ENCODE data around the gene NOTCH3.

Gene NOTCH3

DNA sequence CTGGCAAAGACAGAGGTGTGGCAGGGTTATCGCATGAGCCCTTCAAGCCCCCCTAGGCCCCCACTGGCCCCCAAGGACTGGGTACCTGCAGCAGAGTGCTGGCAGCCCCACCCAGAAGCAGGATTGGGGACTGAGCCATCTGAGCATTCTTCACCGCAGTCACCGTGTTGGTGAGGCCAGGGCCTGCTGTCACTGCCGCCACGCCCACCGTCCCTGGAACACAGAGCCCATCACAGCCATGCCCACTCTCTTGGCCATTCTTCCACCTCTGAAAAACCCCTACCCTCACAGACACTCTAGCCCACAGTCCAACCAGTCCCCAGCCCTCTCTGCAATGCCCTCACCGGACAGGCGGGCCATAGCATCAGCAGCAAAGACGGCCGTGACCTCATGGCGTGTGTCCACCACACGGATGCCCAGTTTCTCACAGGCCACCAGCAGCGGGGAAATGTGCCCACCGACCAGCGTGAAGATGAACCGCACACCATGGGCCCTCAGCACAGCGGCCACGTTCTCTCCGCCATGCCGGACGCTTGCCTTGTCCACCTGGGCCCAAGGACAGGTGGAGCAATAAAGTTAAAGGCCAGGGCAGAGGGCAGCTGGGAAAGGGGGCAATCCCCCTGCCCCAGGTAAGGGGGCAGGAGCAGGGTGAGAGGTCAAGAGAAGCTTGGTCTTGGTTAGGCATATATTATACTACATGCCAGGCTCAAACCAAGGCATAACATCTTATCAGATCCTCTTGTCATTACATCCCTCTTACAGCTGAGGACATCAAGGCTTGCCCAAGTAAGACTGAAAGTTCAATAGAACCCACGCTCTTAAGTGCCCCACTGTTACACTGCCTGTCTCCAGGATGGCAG lies 77.5 kb downstream of the NOTCH3 start:
- DNase-seq (ENCODE audit: low read depth) = no peak

DNA sequence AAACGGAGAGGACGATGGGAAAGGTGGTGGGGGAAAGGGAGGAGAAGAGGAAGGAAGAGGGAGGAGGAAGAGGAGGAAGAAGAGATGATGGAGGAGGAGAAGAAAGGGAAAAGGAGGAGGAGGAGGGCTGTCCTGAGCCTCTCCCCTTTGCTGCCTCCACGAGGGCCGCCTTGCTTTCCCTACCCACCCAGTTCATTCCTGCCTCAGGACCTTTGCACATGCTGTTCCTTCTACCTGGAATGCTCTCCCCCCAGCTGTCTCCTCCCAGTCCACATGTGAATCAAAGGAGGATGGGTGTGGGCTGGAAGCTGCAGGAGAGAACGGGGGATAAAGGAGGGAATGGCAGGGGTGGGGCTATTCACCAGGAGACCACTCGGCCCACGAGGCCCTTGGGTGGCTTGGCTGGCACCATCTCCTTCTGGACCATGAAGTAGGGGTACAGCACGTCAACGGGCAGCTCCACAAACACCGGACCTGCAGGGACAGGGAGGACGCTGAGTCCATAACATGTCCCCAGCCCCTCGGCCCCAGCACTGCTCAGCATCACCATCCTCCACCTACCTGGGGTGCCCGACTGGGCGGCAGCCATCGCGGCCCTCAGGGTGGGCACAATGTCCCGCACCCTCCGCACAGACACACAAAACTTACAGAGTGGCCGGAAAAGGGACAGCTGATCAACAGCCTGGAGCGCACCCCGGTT lies 78.3 kb downstream of the NOTCH3 start:
- no peak for DNase-seq (ENCODE audit: low read depth)

DNA sequence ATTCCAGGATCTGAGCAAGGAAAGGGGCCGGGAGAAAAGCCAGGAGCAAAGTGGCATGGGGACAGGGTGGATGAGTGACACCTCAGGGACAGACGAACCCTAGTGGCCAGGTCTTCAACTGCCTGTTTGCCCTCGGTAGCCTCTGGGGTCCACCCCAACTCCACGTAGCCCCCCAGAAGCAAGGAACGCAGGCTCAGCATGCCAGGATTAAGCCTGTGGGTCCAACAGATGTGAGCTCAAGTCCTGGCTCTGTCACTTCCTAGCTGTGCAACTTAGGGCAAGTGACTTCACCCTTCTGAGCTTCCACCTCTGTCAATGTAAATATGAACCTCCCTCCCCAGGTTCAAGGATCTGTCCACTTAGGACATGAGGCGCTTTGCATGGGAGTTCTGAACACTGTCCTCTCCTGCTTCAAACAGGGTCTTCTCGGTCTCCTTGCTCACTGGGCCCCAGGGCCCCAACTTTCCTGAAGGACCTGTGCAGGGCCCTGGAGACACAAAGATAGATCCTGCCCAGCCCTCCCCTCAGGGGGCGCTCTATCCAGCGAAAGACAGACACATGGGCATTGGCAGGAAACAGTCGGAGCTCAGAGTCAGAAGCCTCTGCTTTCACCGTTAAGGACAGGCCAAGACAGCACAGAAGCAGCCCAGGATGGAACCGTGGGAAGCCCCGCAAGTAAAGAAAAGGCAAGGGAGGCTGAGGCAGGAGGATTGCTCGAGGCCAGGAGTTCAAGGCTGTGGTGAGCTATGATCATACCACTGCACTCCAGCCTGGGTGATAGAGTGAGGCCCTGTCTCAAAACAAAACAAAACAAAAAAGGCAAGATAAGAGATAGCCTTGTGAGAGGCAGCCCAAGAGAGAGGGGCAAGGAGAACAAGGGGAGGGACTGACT lies 80.4 kb downstream of the NOTCH3 start:
- no peak for DNase-seq (ENCODE audit: low read depth)

DNA sequence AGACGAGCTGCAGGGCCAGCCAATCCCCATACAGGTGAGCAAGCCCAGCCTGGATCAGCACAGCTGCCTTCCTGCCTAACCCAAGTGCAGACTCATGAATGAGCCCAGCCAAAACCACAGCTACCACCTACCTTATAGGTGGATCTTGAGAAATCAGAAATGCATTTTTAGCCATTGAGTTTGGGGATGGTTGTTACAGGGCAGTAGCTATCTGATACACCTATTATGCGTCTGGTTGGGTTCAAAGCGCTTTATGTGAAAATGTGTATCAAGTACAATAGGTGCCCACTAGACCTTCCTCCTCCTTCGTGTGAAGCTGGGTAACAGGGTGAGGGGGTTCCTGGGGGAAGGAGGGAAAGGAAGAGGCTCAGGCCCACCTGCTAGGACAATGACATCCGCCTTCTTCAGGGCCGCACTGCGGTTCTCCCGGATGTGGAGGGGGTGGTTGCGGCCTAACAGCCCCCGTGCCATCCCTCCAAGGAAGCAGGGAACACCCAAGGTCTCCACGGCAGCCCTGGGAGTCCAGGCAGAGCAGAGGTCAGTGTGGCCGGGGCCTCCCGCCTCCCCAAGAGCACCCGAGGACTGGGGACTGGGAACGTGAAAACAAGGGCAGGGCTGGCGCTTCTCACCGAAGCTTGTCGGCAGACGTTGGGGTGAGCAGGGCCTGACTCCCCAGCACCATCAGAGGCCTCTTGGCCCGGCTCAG lies 81.9 kb downstream of the NOTCH3 start:
- no peak for DNase-seq (ENCODE audit: low read depth)

DNA sequence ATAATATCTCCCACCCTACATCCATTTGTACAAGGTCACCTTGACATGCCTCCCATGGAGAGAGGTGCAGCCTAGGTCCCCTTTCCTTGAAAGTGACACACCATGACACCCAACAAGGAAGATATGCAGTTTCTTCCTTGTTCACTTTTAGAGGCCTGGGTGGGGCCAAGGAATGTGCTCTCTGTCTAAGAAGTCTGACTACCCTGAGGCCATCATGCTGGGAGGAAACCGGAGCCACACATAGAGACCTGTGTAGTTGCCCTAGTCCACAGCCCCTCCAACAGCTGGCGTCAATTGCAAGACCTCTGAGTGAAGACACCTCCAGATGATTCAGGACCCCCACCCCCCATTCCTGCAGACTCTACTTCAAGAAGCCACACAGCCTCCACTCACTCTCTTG lies 82.5 kb downstream of the NOTCH3 start:
- DNase-seq (ENCODE audit: low read depth) = no peak

DNA sequence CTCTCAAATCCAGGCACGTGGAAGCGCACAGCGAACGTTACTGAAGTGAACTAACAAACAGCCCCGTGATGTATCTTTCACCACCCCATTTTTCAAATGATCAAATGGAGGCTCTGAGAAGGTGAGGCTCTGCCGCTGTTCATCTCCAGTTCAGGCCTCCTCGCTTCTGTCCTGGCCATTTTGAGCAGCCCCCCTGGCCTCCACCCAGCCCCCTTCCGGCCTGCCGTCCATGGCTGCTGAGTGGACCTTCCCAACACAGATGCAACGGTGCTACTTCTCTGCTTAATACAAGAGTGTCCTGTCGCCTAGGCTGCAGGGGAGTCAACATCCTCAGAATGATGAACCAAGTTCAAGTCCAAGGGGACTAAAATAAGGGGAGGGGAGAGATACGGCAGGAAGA lies 83.9 kb downstream of the NOTCH3 start:
- DNase-seq (ENCODE audit: low read depth) = no peak

DNA sequence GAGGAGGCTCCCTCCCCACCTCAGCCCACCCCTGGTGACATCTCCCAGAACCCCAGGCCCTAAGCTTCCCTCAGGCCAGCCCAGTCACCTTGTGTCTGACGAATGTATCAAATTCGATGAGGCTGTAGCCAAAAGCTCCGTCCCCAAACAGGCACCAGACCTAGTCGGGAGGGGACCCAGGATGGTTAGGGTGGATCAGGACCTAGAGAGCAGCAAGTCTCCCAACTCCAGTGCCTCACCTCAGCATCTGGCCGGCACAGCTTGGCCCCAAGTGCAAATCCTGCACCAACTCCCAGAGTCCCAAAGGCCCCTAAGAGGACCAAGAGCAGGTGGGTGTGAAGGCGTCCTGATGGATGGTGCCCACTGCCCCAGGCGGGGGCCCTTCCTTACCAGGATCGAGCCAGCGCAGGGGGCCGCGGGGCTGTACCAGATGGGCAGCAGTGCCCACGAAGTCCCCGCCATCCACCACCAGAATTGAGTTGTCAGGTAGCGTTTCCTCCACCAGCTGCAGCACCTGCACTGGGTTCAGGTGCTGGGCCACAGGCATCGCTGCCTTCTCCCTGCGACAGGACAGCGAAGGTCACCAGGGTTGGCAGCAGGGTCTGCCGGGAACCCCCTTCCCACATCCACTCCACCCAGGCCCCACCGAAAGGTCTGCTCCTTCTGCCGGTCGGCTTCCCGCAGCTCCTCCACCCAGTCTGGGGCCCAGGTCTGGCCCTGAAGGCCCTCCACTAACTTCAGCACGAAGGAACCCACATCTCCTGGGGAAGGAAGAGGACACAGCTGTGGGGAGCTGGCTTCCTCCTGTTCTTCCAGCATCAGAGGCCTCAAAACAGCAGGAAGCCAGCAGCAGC lies 84.8 kb downstream of the NOTCH3 start:
- no peak for DNase-seq (ENCODE audit: low read depth)

DNA sequence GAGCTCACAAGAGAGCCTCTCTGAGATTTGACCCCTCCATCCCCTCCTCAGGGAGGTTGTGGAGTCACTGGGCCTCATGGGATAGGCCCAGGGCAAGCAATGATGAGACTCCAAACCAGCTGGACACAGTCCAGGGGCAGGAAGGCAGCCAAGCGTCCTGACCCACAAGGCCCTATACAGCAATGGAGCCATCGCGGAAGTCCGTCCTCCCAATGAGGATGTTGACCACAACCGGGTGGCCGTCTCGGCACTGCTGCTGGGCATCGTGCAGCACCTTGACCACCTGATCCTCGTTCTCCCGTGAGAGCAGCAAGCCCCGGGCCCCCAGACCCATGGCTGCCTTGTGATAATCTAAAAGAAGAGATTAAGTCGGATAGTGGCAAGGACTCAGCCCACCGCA lies 85.7 kb downstream of the NOTCH3 start:
- DNase-seq (ENCODE audit: low read depth) = no peak

DNA sequence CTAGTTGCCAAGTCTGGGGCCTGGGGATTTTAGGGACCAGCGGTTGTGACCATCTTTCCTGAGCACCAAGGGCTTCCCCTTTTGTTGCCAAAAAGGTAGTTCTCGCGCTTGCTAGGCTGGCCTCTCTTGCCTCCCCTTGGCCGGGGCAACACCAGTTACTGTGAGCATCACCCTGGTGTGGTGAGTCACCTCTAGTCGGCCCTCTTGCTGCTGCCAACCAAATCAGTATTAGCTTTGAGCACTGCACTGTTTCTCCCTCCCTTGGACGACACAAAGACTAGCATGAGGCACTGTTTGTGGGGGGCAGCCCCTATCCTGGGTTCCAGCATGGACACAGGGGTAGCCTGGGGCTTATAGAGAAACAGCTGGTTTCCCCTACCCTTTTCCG lies 86.6 kb downstream of the NOTCH3 start:
- DNase-seq (ENCODE audit: low read depth) = no peak

DNA sequence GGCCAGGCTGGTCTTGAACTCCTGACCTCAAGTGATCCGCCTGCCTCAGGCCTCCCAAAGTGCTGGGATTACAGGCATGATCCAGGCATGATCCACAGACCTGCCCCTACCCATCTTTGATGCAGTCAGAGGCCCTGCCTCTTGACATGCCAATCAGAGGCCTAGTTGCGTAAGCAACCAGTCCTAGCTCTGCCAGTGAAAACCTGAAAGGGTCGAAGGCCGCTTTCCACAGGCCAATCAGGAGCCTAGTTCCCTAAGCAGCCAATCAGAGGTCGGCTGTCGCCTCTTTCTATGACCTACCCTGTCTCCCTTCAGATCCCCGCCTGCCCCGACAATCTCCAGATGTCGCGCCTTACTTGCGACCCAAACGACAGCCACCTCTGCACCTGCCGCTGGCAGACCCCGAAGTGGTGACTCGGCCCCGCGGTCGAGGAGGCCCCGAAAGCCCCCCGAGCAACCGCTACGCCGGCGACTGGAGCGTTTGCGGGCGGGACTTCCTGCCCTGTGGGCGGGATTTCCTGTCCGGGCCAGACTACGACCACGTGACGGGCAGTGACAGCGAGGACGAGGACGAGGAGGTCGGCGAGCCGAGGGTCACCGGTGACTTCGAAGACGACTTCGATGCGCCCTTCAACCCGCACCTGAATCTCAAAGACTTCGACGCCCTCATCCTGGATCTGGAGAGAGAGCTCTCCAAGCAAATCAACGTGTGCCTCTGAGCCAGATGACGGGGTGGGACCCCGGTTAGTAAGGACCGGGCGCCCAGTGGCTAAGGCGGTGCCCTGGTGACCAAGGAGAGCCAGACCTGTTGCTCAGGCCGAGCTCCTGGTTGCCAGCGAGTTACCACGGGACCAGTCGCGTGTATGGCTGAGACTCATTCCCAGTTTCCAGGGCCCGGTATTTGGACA lies 87.3 kb downstream of the NOTCH3 start:
- no peak for DNase-seq (ENCODE audit: low read depth)

DNA sequence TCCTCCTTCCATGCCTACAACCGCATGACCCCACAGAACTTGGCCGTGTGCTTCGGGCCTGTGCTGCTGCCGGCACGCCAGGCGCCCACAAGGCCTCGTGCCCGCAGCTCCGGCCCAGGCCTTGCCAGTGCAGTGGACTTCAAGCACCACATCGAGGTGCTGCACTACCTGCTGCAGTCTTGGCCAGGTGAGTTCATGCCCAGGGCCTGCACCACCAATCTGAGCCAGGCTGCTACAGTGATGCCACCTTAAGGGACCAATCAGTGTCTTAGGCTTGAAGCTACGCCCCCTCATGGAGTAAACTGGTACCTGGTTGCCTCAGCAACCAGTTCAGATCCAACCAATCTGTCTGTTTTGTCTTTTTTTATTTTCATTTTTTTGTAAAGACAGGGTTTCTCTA lies 88.4 kb downstream of the NOTCH3 start:
- no peak for DNase-seq (ENCODE audit: low read depth)

DNA sequence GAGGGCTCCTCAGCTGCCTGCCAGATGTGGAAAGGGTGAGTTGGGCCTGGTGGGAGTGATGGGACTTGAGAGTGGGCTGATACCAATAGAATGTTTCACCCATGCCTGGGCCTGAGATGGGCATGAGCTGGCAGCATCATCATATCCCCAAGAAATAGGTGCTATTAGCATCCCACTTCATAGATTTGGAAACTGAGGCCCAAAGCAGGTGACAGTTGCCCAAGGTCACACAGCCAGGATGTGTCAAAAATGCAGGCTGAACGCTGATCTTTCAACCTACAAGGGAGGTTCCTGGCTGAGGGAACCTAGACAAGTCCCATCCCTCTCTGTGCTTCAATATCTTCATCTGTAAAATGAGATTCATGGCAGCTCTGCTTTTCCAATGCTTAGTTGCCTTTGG lies 89.0 kb downstream of the NOTCH3 start:
- DNase-seq (ENCODE audit: low read depth) = no peak

DNA sequence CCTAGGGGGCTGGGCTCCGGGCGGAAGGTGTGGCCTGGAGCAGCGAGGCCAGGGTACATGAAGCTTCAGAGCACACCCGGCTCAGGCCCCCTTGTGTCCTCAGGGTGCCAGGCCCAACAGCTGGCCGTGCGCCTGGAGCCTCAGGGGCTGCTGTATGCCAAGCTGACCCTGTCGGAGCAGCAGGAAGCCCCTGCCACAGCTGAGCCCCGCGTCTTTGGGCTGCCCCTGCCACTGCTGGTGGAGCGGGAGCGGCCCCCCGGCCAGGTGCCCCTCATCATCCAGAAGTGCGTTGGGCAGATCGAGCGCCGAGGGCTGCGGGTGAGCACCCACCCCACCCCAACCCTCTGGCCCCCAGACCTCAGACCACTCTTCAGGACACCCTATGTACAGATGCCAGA lies 90.4 kb downstream of the NOTCH3 start:
- DNase-seq (ENCODE audit: low read depth) = no peak

DNA sequence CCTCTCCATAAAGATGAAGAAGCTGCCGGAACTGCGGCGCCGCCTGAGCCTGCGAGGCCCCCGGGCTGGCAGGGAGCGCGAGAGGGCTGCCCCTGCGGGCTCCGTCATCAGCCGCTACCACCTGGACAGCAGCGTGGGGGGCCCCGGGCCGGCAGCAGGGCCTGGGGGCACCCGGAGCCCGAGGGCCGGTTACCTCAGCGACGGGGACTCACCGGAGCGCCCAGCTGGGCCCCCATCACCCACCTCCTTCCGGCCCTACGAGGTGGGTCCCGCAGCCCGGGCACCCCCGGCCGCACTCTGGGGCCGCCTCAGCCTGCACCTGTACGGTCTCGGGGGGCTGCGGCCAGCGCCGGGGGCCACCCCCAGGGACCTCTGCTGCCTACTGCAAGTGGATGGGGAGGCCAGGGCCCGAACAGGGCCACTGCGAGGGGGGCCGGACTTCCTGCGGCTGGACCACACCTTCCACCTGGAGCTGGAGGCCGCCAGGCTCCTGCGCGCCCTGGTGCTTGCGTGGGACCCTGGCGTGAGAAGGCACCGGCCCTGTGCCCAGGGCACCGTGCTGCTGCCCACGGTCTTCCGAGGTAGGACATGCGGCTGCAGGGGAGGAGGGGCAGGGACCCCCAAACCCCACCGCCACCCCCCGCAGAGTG lies 90.9 kb downstream of the NOTCH3 start:
- no peak for DNase-seq (ENCODE audit: low read depth)

Data from GM04503 (cell line).